K562 (cell line): ENCODE results near the gene GLIS1. TPM values are rescaled to one million over a fixed set of nuclear protein-coding genes. Genes with fewer than 3 reads are reported as not detected.

Experiments
- CC2D1A ChIP-seq: fragments of 450-650 bp; IDR thresholded peaks from 2 replicates; pipeline ENCODE4 v1.6.1; 2017; ENCODE audit warnings: mild to moderate bottlenecking
- CCAR2 ChIP-seq: fragments of 200-400 bp; formaldehyde crosslinking; IDR thresholded peaks from 2 replicates; pipeline ENCODE4 v1.6.1; 2017; ENCODE audit warnings: mild to moderate bottlenecking, low read depth, low read length
- DDX20 ChIP-seq: fragments of 450-650 bp; IDR thresholded peaks from 2 replicates; pipeline ENCODE4 v1.6.1; 2016; ENCODE audit warnings: missing genetic modification characterization, low read depth, mild to moderate bottlenecking, missing compliant biosample characterization, moderate library complexity
- FOXP4 ChIP-seq: sonication (generic); formaldehyde crosslinking; IDR thresholded peaks from 2 replicates; pipeline ENCODE4 v1.8.0; 2022; ENCODE audit warnings: mild to moderate bottlenecking, missing genetic modification reagents, borderline replicate concordance
- KLF10 ChIP-seq: fragments of 250-450 bp; sonication (Bioruptor Pico); IDR thresholded peaks from 2 replicates; pipeline ENCODE4 v1.6.1; 2021; ENCODE audit warnings: matching md5 sums
- SMAD3 ChIP-seq: fragments of 450-650 bp; formaldehyde crosslinking; conservative IDR thresholded peaks from 2 replicates; pipeline ENCODE4 v1.4.0; 2020; ENCODE audit warnings: mild to moderate bottlenecking
- ZBTB40 ChIP-seq, 2 experiments: fragments of 450-650 bp in 1 of 2; sonication (generic) in 1 of 2; formaldehyde crosslinking in 1 of 2; IDR thresholded peaks; 2 replicates each; pipeline versions ENCODE4 v1.7.1 to v1.9.0; 2016 to 2022; ENCODE audit warnings: inconsistent platforms in 1 of 2, mild to moderate bottlenecking in 1 of 2, missing genetic modification reagents in 1 of 2
- polyA plus RNA-seq, 8 experiments: library from polyadenylated mRNA; depleted of rRNA in 4 of 8; stranded (reverse) in 5 of 8; unstranded in 3 of 8; fragments of >200 nt; fragmentation: Nextera tagmentation in 2 of 8; fragmentation: Illumina TruSeq in 1 of 8; extraction: Ambion mirVana in 2 of 8; extraction: Trizol in 1 of 8; gene quantifications; 2 replicates each; pipeline versions ENCODE4 v1.2.1 to v1.2.3, GENCODE V29; 2011 to 2014; ENCODE audit warnings: inconsistent platforms in 1 of 8, missing spikeins in 1 of 8
- total RNA-seq, 7 experiments: library from RNA; depleted of rRNA in 6 of 7; stranded (reverse); fragments of >200 nt in 6 of 7; fragmentation: Illumina TruSeq in 2 of 7; extraction: Trizol in 2 of 7; gene quantifications; 2 replicates each; pipeline versions ENCODE4 v1.2.1 to v1.2.3, GENCODE V29; 2011 to 2021; ENCODE audit warnings: low replicate concordance in 1 of 7

Gene GLIS1
- total and polyA plus RNA-seq, 9 of the 15 experiments (the other 6 are each of a cell fraction or from before 2014, with no cell fraction given) = not detected

DNA sequence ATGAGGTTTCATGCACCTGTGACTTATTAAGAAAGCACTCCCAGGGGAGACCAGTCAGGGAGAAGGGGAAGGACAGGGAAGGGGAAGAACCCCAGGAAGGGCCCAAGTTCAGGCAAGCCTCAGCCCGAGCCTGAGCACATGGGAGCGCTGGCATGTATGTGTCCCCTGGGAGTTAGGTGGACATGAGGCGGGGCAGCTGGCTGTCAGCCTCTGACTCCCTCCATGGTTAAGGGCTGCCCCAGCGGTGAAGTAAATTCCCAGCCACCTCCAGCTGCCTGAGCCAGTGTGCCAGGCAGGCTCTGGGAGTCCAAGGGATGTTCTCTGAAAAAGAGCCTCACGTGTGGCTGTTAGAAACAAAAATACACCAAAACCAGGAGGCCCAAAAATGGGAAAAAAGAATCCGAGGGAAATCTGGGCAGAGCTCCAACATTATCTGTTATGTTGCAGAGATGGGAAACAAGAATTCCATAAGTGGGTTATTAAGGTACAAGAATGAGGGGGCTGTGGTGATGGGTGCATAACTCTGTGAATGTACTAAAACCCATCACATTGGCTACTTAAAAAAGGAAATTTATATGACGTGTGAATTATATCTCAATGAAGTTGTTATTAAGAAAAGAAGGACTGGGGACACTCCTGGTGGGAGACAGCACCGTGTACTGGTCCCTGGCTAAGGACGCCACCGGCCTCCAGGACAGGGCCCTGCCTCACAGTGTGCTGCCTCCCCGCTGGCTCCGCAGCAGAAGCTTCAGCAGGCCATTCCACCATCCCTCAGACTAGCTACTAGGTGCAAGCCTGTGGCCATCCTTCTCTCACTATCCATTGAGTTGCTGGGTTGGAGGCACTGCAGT is 261.1 kb downstream of the GLIS1 start (continued):
- TF ChIP-seq ZBTB40 (IDR thresholded peaks at IDR 0.05) (no peak), ZBTB40 (CRISPR knock-in tag; IDR thresholded peaks at IDR 0.05) (no peak), KLF10 (CRISPR knock-in tag) (no peak), FOXP4 (CRISPR knock-in tag) (no peak), CCAR2 (no peak), DDX20 (no peak), CC2D1A (no peak), SMAD3 (CRISPR knock-in tag) (no peak)
